T follicular helper cell (primary cell): ENCODE results near the gene HEPN1.

Experiments
- DNase-seq: peaks from one replicate; pipeline ENCODE4 v3.0.0-alpha.2; 2020; ENCODE audit warnings: low read depth
- total RNA-seq, 2 experiments: gene quantifications; one replicate each; lab custom pipeline; 2026; lab: John Stamatoyannopoulos, UW

HEPN1 gene
- 0 reads per million in 2 experiments for total RNA-seq

DNA sequence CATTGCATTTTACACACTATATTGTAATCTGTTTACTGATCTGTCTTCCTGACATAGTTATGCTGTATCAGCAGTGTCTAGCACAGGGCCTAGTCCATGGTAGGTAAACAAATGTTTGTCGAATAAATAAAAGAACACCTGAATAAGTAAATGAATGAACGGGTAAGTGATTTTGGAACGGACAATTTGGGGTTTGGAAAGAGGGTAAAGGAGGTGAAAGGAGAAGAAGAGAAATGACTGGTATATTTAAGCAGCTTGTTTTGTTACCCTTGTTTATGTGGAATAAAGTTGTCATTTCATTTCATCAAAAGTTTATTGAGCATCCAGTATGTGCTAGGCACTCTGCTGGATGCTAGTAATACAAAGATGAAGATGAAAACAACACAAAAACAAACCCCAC is at the start of gene HEPN1:
TSS of gene HEPN1 (plus strand) at position 301 of the 400 bp plus-strand sequence.
- no peak for DNase-seq

DNA sequence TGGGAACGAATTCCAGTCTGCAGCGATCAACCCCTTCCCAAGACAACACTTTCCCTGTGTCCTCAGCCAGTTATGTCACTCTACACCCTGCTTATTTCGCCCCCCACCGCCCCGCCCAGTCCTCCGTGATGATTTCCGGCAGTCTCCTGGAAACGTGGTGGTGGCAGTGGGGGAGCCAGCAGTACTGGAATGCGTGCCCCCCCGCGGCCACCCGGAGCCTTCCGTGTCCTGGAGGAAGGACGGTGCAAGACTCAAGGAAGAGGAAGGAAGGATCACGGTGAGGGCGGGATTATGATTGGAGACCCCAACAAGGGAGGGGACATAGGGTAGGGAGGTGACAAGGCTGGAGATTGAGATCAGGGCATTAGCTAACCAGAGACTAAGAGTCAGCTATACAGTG is 49.7 kb upstream of the HEPN1 start:
- DNase-seq: no peak

GRCh38 chr11:124869856-124870387 is 49.1 kb upstream of the HEPN1 start:
- no peak for DNase-seq

DNA sequence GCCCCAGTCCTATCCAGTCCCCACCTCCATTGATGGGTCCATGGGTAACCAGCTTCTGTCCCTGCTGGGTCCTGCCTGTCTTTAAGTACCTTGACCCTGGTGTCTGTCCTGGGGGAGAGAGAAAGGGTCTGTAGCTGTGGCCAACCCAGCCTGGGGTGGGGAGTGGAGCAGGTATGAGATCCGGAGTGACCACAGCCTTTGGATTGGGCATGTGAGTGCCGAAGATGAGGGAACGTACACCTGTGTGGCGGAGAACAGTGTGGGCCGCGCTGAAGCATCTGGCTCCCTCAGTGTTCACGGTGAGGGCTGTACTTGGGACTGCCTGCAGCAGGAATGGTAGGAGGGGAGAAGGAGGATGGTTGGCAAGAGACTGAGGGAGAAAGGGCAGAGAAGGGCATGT is 48.6 kb upstream of the HEPN1 start:
- no peak for DNase-seq

- no peak for DNase-seq
Measured at GRCh38 chr11:124872280-124872679, 46.8 kb upstream of the HEPN1 start.

GRCh38 chr11:124872741-124873140 is 46.3 kb upstream of the HEPN1 start:
- no peak for DNase-seq

GRCh38 chr11:124873951-124874350 is 45.1 kb upstream of the HEPN1 start:
- DNase-seq: no peak

- no peak for DNase-seq
Measured at GRCh38 chr11:124874571-124875255, 44.3 kb upstream of the HEPN1 start.

DNA sequence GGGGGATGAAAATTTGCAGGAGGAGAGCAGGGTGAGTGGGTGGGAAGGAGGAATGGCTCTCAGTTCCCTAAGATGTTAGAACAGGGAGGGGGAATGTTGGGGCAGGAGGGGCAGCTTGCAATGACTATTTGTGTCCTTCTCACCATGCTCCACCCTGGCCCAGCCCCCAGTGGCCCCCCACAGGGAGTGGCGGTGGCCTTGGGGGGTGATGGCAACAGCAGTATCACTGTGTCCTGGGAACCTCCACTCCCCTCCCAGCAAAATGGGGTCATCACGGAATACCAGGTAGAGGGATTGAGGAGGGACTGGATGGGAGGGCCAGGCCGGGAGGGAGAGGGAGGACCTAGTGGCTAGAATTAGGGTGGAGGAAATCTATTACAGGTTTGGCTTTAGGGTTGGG is 43.6 kb upstream of the HEPN1 start:
- DNase-seq: no peak

- peak; percentile 58 for DNase-seq
Measured at GRCh38 chr11:124875943-124876817, 42.9 kb upstream of the HEPN1 start.

DNA sequence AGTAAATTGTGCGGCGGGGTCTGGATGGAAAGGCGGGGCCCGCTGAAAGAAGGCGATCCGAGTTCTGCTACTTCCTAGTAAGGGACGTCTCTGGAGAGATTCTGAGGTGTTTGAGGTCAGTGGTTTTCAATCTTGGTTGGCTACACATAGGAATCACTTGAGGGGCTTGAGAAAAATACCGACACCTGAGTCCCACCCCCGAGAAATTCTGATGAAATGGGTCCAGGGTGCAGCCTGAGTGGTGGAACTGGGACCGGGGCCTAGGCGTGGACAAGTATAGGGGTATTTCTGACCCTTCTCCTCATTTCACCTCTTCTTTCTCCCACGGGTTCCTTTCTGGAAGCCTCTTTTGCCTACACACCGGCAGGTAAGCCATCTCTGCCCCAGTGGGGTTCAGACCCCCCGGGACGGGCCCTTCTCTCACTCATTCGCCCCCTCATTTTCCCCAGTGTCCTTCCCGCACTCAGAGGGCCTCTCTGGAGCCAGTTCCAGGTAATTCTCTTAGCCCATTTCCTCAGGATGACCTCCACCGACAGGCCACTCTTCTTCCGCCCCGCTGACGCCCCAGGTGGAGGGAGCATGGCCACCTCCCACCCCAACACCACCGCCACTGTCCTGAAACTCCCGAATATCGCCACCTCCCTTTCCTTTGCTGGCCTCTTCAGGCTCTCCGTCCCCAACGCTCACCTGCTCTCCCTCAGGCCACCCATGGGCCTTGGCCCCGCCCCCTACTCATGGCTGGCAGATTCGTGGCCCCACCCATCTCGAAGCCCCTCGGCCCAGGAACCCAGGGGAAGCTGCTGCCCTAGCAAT is 42.0 kb upstream of the HEPN1 start:
- DNase-seq: no peak

DNA sequence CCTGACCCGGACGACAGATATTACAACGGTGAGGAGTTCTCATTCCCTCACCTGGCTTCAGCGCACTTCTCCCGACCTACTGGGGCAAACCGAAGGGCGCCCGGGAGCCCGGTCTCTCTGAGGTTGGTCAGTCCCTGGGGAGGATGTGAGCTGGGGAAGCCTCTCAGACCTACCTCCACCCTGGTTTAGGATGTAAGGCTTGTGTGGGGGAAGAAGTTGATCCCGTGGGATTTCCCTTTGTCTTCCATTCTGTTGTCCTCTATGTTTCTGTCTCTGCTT is 41.5 kb upstream of the HEPN1 start:
- no peak for DNase-seq

GRCh38 chr11:124877910-124878758 is 40.9 kb upstream of the HEPN1 start:
- no peak for DNase-seq

GRCh38 chr11:124878759-124879492 is 40.1 kb upstream of the HEPN1 start:
- no peak for DNase-seq

GRCh38 chr11:124879493-124880289 is 39.4 kb upstream of the HEPN1 start:
- no peak for DNase-seq

GRCh38 chr11:124880290-124880611 is 38.8 kb upstream of the HEPN1 start:
- DNase-seq: no peak

DNA sequence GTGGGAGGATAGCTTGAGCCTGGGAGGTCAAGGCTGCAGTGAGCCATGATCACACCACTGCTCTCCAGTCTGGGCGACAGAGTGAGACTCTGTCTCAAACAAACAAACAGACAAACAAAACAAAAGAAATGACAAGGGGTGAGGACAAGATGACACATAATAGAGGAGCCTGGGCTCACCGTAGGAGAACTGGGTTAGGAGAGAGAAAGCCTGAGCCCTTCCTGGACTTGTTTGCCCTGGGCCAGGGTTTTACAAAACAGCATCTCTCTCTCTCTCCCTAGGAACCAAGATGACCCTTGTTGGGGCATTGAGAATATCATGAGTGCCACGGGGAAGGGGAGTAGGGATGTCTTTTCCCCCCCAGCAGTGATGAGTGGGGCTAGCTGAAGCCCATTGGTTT is 38.1 kb upstream of the HEPN1 start:
- no peak for DNase-seq

DNA sequence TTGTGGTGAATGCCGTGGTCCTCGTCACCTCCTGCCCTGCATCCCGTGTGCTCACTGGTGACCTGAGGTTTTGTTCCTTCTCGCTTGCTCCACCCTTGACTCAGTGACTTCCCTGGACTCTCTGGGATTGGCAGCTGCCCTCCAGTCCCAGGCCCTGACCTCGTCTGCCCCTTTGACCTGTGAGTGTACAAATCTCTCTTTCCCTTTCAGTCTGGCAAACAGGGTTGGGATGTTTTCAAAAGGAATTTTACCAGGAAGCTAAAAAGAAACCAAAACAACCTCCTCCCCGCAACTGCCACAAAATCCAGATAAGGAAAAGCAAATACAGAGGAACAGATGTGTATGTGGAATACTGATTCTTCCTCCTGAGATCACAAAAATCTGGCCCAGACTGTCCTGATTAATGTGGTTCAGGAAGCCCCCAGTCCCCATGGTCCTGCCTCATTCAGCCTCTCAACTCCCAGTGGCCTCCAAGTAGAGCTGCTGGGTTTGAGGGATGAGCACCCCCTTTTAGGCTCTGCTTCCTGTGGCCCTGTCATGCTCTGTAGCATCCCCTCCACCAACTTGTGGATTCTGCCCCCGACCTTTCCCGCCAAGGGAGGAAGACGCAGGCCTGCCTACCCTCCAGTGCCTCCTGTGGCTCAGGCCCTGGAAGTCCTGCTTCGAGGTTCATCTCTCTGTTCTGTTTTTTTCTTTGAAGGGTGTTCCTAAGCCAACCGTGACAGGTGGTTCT is 36.5 kb upstream of the HEPN1 start:
- DNase-seq: no peak

DNA sequence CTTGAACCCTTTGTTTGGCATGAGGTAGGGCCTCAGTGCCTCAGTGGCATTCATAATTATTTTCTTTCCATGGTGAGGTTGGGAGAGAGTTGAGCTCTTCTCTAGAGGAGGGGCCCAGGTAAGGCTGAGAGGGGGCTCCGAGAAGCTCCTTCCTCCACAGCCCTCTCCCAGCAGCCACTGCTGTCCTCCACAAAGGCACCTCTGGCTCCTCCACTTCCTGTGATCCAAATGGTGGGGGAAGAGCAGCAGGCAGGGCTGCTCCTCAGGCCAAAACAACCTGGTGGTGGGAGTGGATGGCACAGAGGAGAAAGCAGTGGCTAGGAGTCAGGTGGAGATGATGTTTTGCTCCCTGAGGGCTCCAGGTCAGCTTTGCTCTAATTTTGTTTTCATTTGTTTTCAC is 34.7 kb upstream of the HEPN1 start:
- DNase-seq: no peak
